PC-9 (cell line): ENCODE measurements around the gene MICALL2. TPM values are rescaled to one million over a fixed set of nuclear protein-coding genes. Genes with fewer than 3 reads are reported as not detected.

Experiments used
- Bru-seq: library from RNA; stranded (reverse); fragments of 400-500 nt; gene quantifications from one replicate; lab custom pipeline; 2021; lab: Mats Ljungman, UMichigan
- BruChase-seq, 2 experiments: library from RNA; stranded (reverse); fragments of 400-500 nt; gene quantifications; one replicate each; lab custom pipeline; 2021; lab: Mats Ljungman, UMichigan
- BruUV-seq: library from RNA; stranded (reverse); fragments of 400-500 nt; replicated peaks from 2 replicates; lab custom pipeline; 2021; lab: Mats Ljungman, UMichigan
- CTCF ChIA-PET: fragments of 300-600 bp; sonication (Branson Sonifier 250); formaldehyde crosslinking; loops from one replicate; lab custom pipeline; 2022; ENCODE audit warnings: antibody characterized with exemption; lab: Charles Lee
- POLR2A ChIA-PET: fragments of 300-600 bp; sonication (Branson Sonifier 250); formaldehyde crosslinking; loops from one replicate; lab custom pipeline; 2022; ENCODE audit warnings: antibody characterized with exemption; ENCODE audit not compliant: unreplicated experiment; lab: Charles Lee
- DNase-seq, 2 experiments: peaks; one replicate each; pipeline versions ENCODE4 v3.0.0 to v3.0.0-alpha.2; 2015 to 2022; ENCODE audit warnings: mixed read lengths in 1 of 2
- H2AFZ ChIP-seq: fragments of 200-600 bp; sonication (generic); 2 replicates; pipeline ENCODE4 v1.8.1; 2017; ENCODE audit warnings: antibody characterized with exemption
- H3F3A ChIP-seq: fragments of 200-600 bp; sonication (generic); 2 replicates; pipeline ENCODE4 v1.8.1; 2017; ENCODE audit warnings: antibody characterized with exemption, mild to moderate bottlenecking, low read depth; ENCODE audit not compliant: insufficient read depth
- H3K27ac ChIP-seq: fragments of 200-600 bp; sonication (generic); 2 replicates; pipeline ENCODE4 v1.6.1; 2016; ENCODE audit warnings: mixed run types
- H3K27me3 ChIP-seq: fragments of 200-600 bp; sonication (generic); 2 replicates; pipeline ENCODE4 v1.6.1; 2016; ENCODE audit warnings: low read depth, mixed run types; ENCODE audit not compliant: insufficient read depth
- H3K36me3 ChIP-seq: fragments of 200-600 bp; sonication (generic); 2 replicates; pipeline ENCODE4 v1.6.1; 2016; ENCODE audit warnings: low read depth, mixed run types
- H3K4me1 ChIP-seq: fragments of 200-600 bp; sonication (generic); replicated peaks from 2 replicates; pipeline ENCODE4 v1.6.1; 2016; ENCODE audit warnings: mixed run types; ENCODE audit not compliant: insufficient read depth
- H3K4me2 ChIP-seq: fragments of 200-600 bp; sonication (generic); 2 replicates; pipeline ENCODE4 v1.6.1; 2017; ENCODE audit warnings: mixed run types
- H3K4me3 ChIP-seq: fragments of 200-600 bp; sonication (generic); 2 replicates; pipeline ENCODE4 v1.6.1; 2016; ENCODE audit warnings: mixed run types
- H3K79me2 ChIP-seq: fragments of 200-600 bp; sonication (generic); 2 replicates; pipeline ENCODE4 v1.6.1; 2017; ENCODE audit warnings: low read depth, mixed run types
- H3K9me2 ChIP-seq: fragments of 200-600 bp; sonication (generic); 2 replicates; pipeline ENCODE4 v1.8.1; 2017; ENCODE audit warnings: mild to moderate bottlenecking; ENCODE audit not compliant: insufficient read depth
- H3K9me3 ChIP-seq: fragments of 200-600 bp; sonication (generic); 2 replicates; pipeline ENCODE4 v1.8.1; 2016; ENCODE audit warnings: low read depth; ENCODE audit not compliant: insufficient read depth
- H4K20me1 ChIP-seq: fragments of 200-600 bp; sonication (generic); 2 replicates; pipeline ENCODE4 v1.8.1; 2017; ENCODE audit not compliant: insufficient read depth
- CTCF ChIP-seq: fragments of 200-600 bp; sonication (generic); conservative IDR thresholded peaks from 2 replicates; pipeline ENCODE4 v1.6.1; 2017; ENCODE audit warnings: mixed run types, antibody characterized with exemption, mild to moderate bottlenecking, moderate library complexity
- EZH2 ChIP-seq: fragments of 200-600 bp; sonication (generic); IDR thresholded peaks from 2 replicates; pipeline ENCODE4 v1.8.0; 2017; ENCODE audit warnings: antibody characterized with exemption, low read depth
- intact Hi-C: fragments of 100-400 bp; cut with micrococcal nuclease; formaldehyde crosslinking; loops from one replicate; pipeline ENCODE4 v1.10.0; 2022; ENCODE audit not compliant: unreplicated experiment
- long read RNA-seq: library from polyadenylated mRNA; stranded (forward); transcript quantifications from one replicate; pipeline ENCODE4 v2.0.0, GENCODE V29; 2022
- total RNA-seq: library from RNA; stranded (reverse); gene quantifications from 2 replicates; pipeline ENCODE4 v1.2.3, GENCODE V29; 2021

MICALL2 gene
- total RNA-seq (104 and 115 TPM in 2 replicates), Bru-seq, nascent RNA (percentile 60 among the genes with signal in this experiment), BruChase-seq, experiment 1, labeled RNA remaining after a 2-hour chase (percentile 74 among the genes with signal in this experiment), BruChase-seq, experiment 2, labeled RNA remaining after a 6-hour chase (percentile 87 among the genes with signal in this experiment)
- long read RNA-seq, transcript MICALL2-201 (17 exons, 3,121 nt): major isoform, 6 of 68 reads
- long read RNA-seq, partial matches to known transcripts: 17 of 68 reads
- long read RNA-seq, other reads (novel, unspliced or antisense): 44 of 68 reads

- Histone ChIP-seq H3K4me2 (peak within 1 kb of the TSS; percentile 98), H4K20me1 (peaks cover 12% of the 10 kb centered on the region; the same call in 1 of the 2 replicates), H3F3A (peaks cover 45% of the 10 kb centered on the region), H3K27ac (peak within 1 kb of the TSS; percentile 74), H3K27me3 (no peaks in the 10 kb centered on the region), H3K9me3 (no peaks in the 10 kb centered on the region), H3K9me2 (no peaks in the 10 kb centered on the region), H3K36me3 (no peaks in the 10 kb centered on the region), H2AFZ (peak within 1 kb of the TSS; percentile 86), H3K4me1 (peaks cover 45% of the 10 kb centered on the region), H3K79me2 (peaks cover 40% of the 10 kb centered on the region), H3K4me3 (peak within 1 kb of the TSS; percentile 97)
- DNase-seq: peak; percentile 80 to 91
- ChIA-PET POLR2A (interaction anchor here (0.6 to 0.7 kb wide), 2 partner anchors 802 to 1311 kb away, joined by 3 to 4 read pairs; no protein-coding TSS in a partner anchor), CTCF (interaction anchor here (0.6 kb wide), 3 partner anchors 110 to 373 kb away, joined by 3 to 5 read pairs (median 4); no protein-coding TSS in a partner anchor)
- intact Hi-C loops: loop anchor here (5.0 to 10.0 kb wide), 2 partner anchors 322 to 624 kb away; partner anchors contain the start of gene SUN1
- TF ChIP-seq CTCF: no peak
- TF ChIP-seq EZH2: no peak
- TSS peak; percentile 66 for BruUV-seq
These were observed at the start of gene MICALL2 for GRCh38 chr7:1458683-1459511. Gene MICALL2 (minus strand): TSS chr7:1459470. CDS start chr7:1459326, 144 bp downstream.

GRCh38 chr7:1508277-1508758, 49.0 kb upstream of the MICALL2 start:
- CTCF ChIA-PET: no interaction called here
- intact Hi-C loops: no loop called here

More at GRCh38 chr7:1508277-1508758, 49.0 kb upstream of the MICALL2 start:
- TF ChIP-seq EZH2: no peak
- no peak for TF ChIP-seq CTCF
- no peak overlapping the region for H3K27ac ChIP-seq
- DNase-seq: no peak
- no peaks in the 10 kb centered on the region for H3K9me3 ChIP-seq
- H3K4me3 ChIP-seq: no peak overlapping the region
- H3K36me3 ChIP-seq: no peaks in the 10 kb centered on the region
- H3K4me1 ChIP-seq: peaks cover 37% of the 10 kb centered on the region
- H3F3A ChIP-seq: peaks cover 40% of the 10 kb centered on the region
- no TSS peak for BruUV-seq
- H3K27me3 ChIP-seq: no peaks in the 10 kb centered on the region
- H4K20me1 ChIP-seq: peaks cover under 1% of the 10 kb centered on the region; the same call in 1 of the 2 replicates
- POLR2A ChIA-PET: no interaction called here
- no peaks in the 10 kb centered on the region for H3K9me2 ChIP-seq
- no peak overlapping the region for H3K4me2 ChIP-seq
- H2AFZ ChIP-seq: no peak overlapping the region
- peaks cover 8% of the 10 kb centered on the region for H3K79me2 ChIP-seq
